OCI-LY3 (cell line): ENCODE data around the gene WWTR1.

Source experiments
- H2AFZ ChIP-seq: fragments of 200-600, 300-600 bp; shearing (Covaris generic); 2 replicates; pipeline ENCODE4 v1.6.0; 2014; ENCODE audit warnings: antibody characterized with exemption, low read depth, low read length
- H3K27ac ChIP-seq: fragments of 200-600, 300-600 bp; sonication (generic); 2 replicates; pipeline ENCODE4 v1.5.1; 2014; ENCODE audit warnings: mild to moderate bottlenecking, low read length, moderate library complexity, mixed read lengths
- H3K27me3 ChIP-seq: fragments of 200-600, 300-600 bp; sonication (generic); 2 replicates; pipeline ENCODE4 v1.6.1; 2014; ENCODE audit warnings: low read depth, low read length, mixed read lengths
- H3K36me3 ChIP-seq: fragments of 200-600, 300-600 bp; sonication (generic); replicated peaks from 2 replicates; pipeline ENCODE3; 2014; ENCODE audit warnings: low read depth, low read length, mixed read lengths
- H3K4me1 ChIP-seq: fragments of 300-600, 200-600 bp; sonication (generic); 2 replicates; pipeline ENCODE4 v1.6.1; 2014; ENCODE audit warnings: low read length, mixed read lengths
- H3K4me2 ChIP-seq: fragments of 200-600, 300-600 bp; sonication (generic); 2 replicates; pipeline ENCODE4 v1.6.1; 2014; ENCODE audit warnings: low read length, mixed read lengths
- H3K4me3 ChIP-seq: fragments of 300-600, 200-600 bp; sonication (generic); 2 replicates; pipeline ENCODE4 v1.5.1; 2014; ENCODE audit warnings: antibody characterized with exemption, mild to moderate bottlenecking, low read length, moderate library complexity
- H3K79me2 ChIP-seq: fragments of 300-600, 200-600 bp; shearing (Covaris generic); 2 replicates; pipeline ENCODE4 v1.6.1; 2014; ENCODE audit warnings: mild to moderate bottlenecking, low read length, mixed read lengths
- H3K9ac ChIP-seq: fragments of 300-600, 200-600 bp; shearing (Covaris generic); 2 replicates; pipeline ENCODE4 v1.6.0; 2014; ENCODE audit warnings: mild to moderate bottlenecking, low read length, moderate library complexity
- H3K9me3 ChIP-seq: fragments of 200-600, 300-600 bp; shearing (Covaris generic); 2 replicates; pipeline ENCODE4 v1.6.1; 2014; ENCODE audit warnings: low read length, mixed read lengths; ENCODE audit not compliant: insufficient read depth
- H4K20me1 ChIP-seq: fragments of 200-600, 300-600 bp; sonication (generic); 2 replicates; pipeline ENCODE4 v1.6.1; 2016; ENCODE audit warnings: low read length, mixed read lengths; ENCODE audit not compliant: insufficient read depth
- EZH2phosphoT487 ChIP-seq: fragments of 200-600 bp; shearing (Covaris generic); IDR thresholded peaks from 2 replicates; pipeline ENCODE4 v1.6.1; 2018; ENCODE audit warnings: antibody characterized with exemption, mixed run types, low read depth
- TF ChIP-seq, protein P1 (sequence below): fragments of 200-600, 300-600 bp; sonication (generic); IDR thresholded peaks from 2 replicates; pipeline ENCODE4 v1.5.1; 2014; ENCODE audit warnings: antibody characterized with exemption, low read length, low read depth

The WWTR1 gene

GRCh38 chr3:149611149-149611548 is 46.7 kb downstream of the WWTR1 start:
- Histone ChIP-seq H4K20me1 (no peaks in the 10 kb centered on the region), H3K79me2 (no peaks in the 10 kb centered on the region), H3K27me3 (no peaks in the 10 kb centered on the region), H3K4me1 (peaks cover 5% of the 10 kb centered on the region; the same call in 1 of the 2 replicates), H3K9me3 (no peaks in the 10 kb centered on the region), H3K9ac (no peak overlapping the region), H3K36me3 (no peaks in the 10 kb centered on the region), H2AFZ (no peak overlapping the region), H3K4me3 (no peak overlapping the region), H3K27ac (no peak overlapping the region), H3K4me2 (no peak overlapping the region)
- TF ChIP-seq, protein P1, sequence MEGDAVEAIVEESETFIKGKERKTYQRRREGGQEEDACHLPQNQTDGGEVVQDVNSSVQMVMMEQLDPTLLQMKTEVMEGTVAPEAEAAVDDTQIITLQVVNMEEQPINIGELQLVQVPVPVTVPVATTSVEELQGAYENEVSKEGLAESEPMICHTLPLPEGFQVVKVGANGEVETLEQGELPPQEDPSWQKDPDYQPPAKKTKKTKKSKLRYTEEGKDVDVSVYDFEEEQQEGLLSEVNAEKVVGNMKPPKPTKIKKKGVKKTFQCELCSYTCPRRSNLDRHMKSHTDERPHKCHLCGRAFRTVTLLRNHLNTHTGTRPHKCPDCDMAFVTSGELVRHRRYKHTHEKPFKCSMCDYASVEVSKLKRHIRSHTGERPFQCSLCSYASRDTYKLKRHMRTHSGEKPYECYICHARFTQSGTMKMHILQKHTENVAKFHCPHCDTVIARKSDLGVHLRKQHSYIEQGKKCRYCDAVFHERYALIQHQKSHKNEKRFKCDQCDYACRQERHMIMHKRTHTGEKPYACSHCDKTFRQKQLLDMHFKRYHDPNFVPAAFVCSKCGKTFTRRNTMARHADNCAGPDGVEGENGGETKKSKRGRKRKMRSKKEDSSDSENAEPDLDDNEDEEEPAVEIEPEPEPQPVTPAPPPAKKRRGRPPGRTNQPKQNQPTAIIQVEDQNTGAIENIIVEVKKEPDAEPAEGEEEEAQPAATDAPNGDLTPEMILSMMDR: no peak
- no peak for TF ChIP-seq EZH2phosphoT487

DNA sequence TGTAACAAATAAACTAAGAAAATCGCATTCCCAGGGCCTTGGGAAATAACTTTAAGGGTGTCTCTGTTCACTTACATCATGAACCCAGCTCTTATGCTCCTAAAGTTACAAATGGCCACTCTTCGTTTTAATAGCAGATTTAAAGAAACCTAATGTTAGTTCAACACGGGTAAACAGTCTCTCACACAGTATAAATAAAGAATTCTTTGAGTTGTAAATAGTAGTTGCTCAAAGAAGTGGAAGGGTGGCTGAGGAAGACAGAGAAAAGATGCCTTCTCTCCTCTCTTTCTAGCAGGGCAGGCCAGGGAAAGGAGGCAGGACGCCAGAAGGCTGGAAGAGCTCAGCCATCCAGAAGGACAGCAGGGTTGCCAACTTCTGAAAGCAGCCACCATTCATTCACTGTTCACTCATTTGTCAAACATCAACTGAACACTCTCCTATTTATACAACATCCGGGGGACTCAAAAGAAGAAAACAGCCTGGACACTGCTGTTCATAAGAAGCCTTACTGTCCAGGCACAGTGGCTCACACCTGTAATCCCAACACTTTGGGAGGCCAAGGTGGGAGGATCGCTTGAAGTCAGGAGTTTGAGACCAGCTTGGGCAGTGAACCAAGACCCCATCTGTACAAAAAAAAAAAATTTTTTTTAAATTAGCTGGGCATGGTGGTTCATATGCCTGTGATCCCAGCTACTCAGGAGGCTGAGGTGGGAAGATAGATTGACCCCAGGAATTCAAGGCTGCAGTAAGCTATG is 47.3 kb downstream of the WWTR1 start:
- H3K9ac ChIP-seq: no peak overlapping the region
- peaks cover 5% of the 10 kb centered on the region; the same call in 1 of the 2 replicates for H3K4me1 ChIP-seq
- TF ChIP-seq, protein P1: no peak
- no peak for TF ChIP-seq EZH2phosphoT487
- H2AFZ ChIP-seq: no peak overlapping the region
- H3K79me2 ChIP-seq: no peaks in the 10 kb centered on the region
- no peaks in the 10 kb centered on the region for H4K20me1 ChIP-seq
- no peaks in the 10 kb centered on the region for H3K27me3 ChIP-seq
- no peaks in the 10 kb centered on the region for H3K9me3 ChIP-seq
- H3K4me2 ChIP-seq: no peak overlapping the region
- no peak overlapping the region for H3K4me3 ChIP-seq
- no peak overlapping the region for H3K27ac ChIP-seq
- H3K36me3 ChIP-seq: no peaks in the 10 kb centered on the region

- no peak overlapping the region for H3K9ac ChIP-seq
- no peak overlapping the region for H3K27ac ChIP-seq
- peaks cover 5% of the 10 kb centered on the region; the same call in 1 of the 2 replicates for H3K4me1 ChIP-seq
- H3K4me2 ChIP-seq: no peak overlapping the region
- no peaks in the 10 kb centered on the region for H3K27me3 ChIP-seq
- no peaks in the 10 kb centered on the region for H4K20me1 ChIP-seq
- no peaks in the 10 kb centered on the region for H3K9me3 ChIP-seq
- no peak overlapping the region for H2AFZ ChIP-seq
- H3K79me2 ChIP-seq: no peaks in the 10 kb centered on the region
- no peak overlapping the region for H3K4me3 ChIP-seq
- TF ChIP-seq, protein P1: no peak
- no peak for TF ChIP-seq EZH2phosphoT487
- no peaks in the 10 kb centered on the region for H3K36me3 ChIP-seq
Observed at GRCh38 chr3:149609595-149609994, 48.2 kb downstream of the WWTR1 start.

GRCh38 chr3:149608987-149609386 is 48.8 kb downstream of the WWTR1 start:
- Histone ChIP-seq H2AFZ (no peak overlapping the region), H3K4me1 (peaks cover 5% of the 10 kb centered on the region; the same call in 1 of the 2 replicates), H3K4me2 (no peak overlapping the region), H3K9ac (no peak overlapping the region), H3K27ac (no peak overlapping the region), H3K4me3 (no peak overlapping the region), H4K20me1 (no peaks in the 10 kb centered on the region), H3K27me3 (no peaks in the 10 kb centered on the region), H3K36me3 (no peaks in the 10 kb centered on the region), H3K9me3 (no peaks in the 10 kb centered on the region), H3K79me2 (no peaks in the 10 kb centered on the region)
- TF ChIP-seq, protein P1: no peak
- no peak for TF ChIP-seq EZH2phosphoT487
